WERI-Rb-1 (cell line): ENCODE data around the gene ATP1B3.

ENCODE experiments used
- DNase-seq: peaks from one replicate; pipeline ENCODE4 v3.0.0-alpha.2; 2020
- H3K27ac ChIP-seq: fragments of 250-450 bp; sonication (Bioruptor Pico); 2 replicates; pipeline ENCODE4 v1.5.1; 2020; ENCODE audit warnings: mild to moderate bottlenecking, moderate library complexity
- H3K27me3 ChIP-seq: fragments of 250-450 bp; sonication (Bioruptor Pico); 2 replicates; pipeline ENCODE4 v1.5.1; 2021; ENCODE audit warnings: mild to moderate bottlenecking, low read depth, moderate library complexity; ENCODE audit not compliant: insufficient read depth, severe bottlenecking
- H3K36me3 ChIP-seq: fragments of 250-450 bp; sonication (Bioruptor Pico); 2 replicates; pipeline ENCODE4 v1.5.1; 2020; ENCODE audit warnings: mild to moderate bottlenecking, moderate library complexity
- H3K4me3 ChIP-seq: 2 replicates; pipeline ENCODE4 v1.5.1; 2011; ENCODE audit warnings: low read depth, mild to moderate bottlenecking, control low read depth, low read length
- H3K9me3 ChIP-seq: fragments of 250-450 bp; sonication (Bioruptor Pico); 2 replicates; pipeline ENCODE4 v1.5.1; 2021; ENCODE audit warnings: mild to moderate bottlenecking, moderate library complexity; ENCODE audit not compliant: severe bottlenecking
- CTCF ChIP-seq: IDR thresholded peaks from 2 replicates; pipeline ENCODE4 v1.5.1; 2011; ENCODE audit warnings: low read depth, mild to moderate bottlenecking, control low read depth, inconsistent platforms, low read length

ATP1B3 gene

GRCh38 chr3:141939759-141940158 lies 63.3 kb downstream of the ATP1B3 start:
- no peaks in the 10 kb centered on the region for H3K27me3 ChIP-seq
- no peak overlapping the region for H3K4me3 ChIP-seq
- H3K27ac ChIP-seq, result no peak overlapping the region
- no peaks in the 10 kb centered on the region for H3K36me3 ChIP-seq
- no peaks in the 10 kb centered on the region for H3K9me3 ChIP-seq
- no peak for DNase-seq
- no peak for TF ChIP-seq CTCF

GRCh38 chr3:141940194-141940776 lies 63.8 kb downstream of the ATP1B3 start:
- DNase-seq, result peak; percentile 43
- TF ChIP-seq CTCF, result peak; percentile 28; the same call in 1 of the 2 replicates
- Histone ChIP-seq H3K36me3 (no peaks in the 10 kb centered on the region), H3K4me3 (no peak overlapping the region), H3K9me3 (no peaks in the 10 kb centered on the region), H3K27me3 (no peaks in the 10 kb centered on the region), H3K27ac (no peak overlapping the region)

- H3K27ac ChIP-seq, result no peak overlapping the region
- no peak for TF ChIP-seq CTCF
- H3K9me3 ChIP-seq, result no peaks in the 10 kb centered on the region
- H3K4me3 ChIP-seq, result no peak overlapping the region
- H3K36me3 ChIP-seq, result no peaks in the 10 kb centered on the region
- no peak for DNase-seq
- H3K27me3 ChIP-seq, result no peaks in the 10 kb centered on the region
Observed at GRCh38 chr3:141941093-141941492, 64.7 kb downstream of the ATP1B3 start.

- TF ChIP-seq CTCF, result no peak
- Histone ChIP-seq H3K9me3 (no peaks in the 10 kb centered on the region), H3K36me3 (no peaks in the 10 kb centered on the region), H3K27ac (no peak overlapping the region), H3K27me3 (no peaks in the 10 kb centered on the region), H3K4me3 (no peak overlapping the region)
- no peak for DNase-seq
Observed at GRCh38 chr3:141942006-141942405, 65.6 kb downstream of the ATP1B3 start.

GRCh38 chr3:141945726-141946485 lies 69.5 kb downstream of the ATP1B3 start:
- H3K4me3 ChIP-seq, result no peak overlapping the region
- H3K36me3 ChIP-seq, result no peaks in the 10 kb centered on the region
- no peak for DNase-seq
- no peak for TF ChIP-seq CTCF
- H3K9me3 ChIP-seq, result no peaks in the 10 kb centered on the region
- H3K27me3 ChIP-seq, result no peaks in the 10 kb centered on the region
- no peak overlapping the region for H3K27ac ChIP-seq
